Endothelial cell of umbilical vein (primary cell): ENCODE data around the gene RAD51B. TPM values are rescaled to one million over a fixed set of nuclear protein-coding genes. Genes with fewer than 3 reads are reported as not detected.

Experiments
- BruUV-seq: library from RNA; stranded (reverse); fragments of 400-500 nt; replicated peaks from 2 replicates; lab custom pipeline; 2021; lab: Mats Ljungman, UMichigan
- CTCF ChIA-PET: fragments of 300-600, 350-600 bp; sonication (Branson Sonifier 250); formaldehyde crosslinking; loops from one replicate; lab custom pipeline; 2021; ENCODE audit warnings: antibody characterized with exemption, inconsistent platforms; lab: Charles Lee
- POLR2A ChIA-PET: fragments of 300-600, 350-600 bp; sonication (Branson Sonifier 250); formaldehyde crosslinking; loops from one replicate; lab custom pipeline; 2021; ENCODE audit warnings: antibody characterized with exemption, inconsistent platforms; lab: Charles Lee
- DNase-seq: peaks from one replicate; pipeline ENCODE4 v3.0.0-alpha.2; 2011; ENCODE audit warnings: low read depth, low spot score
- FAIRE-seq: peaks from 2 replicates; lab custom pipeline; 2011; peaks lifted over from hg19 to GRCh38; lab: Jason Lieb, UNC
- H2AFZ ChIP-seq: 2 replicates; pipeline ENCODE4 v1.6.0; 2012; ENCODE audit warnings: low read depth, low read length, control low read depth, inconsistent platforms
- H3K27ac ChIP-seq: 2 replicates; pipeline ENCODE4 v1.5.1; 2011; ENCODE audit warnings: low read depth, mild to moderate bottlenecking, control low read depth, low read length, moderate library complexity; ENCODE audit not compliant: insufficient read depth
- H3K27me3 ChIP-seq, 2 experiments: 2 replicates each; pipeline versions ENCODE4 v1.6.0 to v1.6.1; 2011; ENCODE audit warnings: low read length in 2 of 2, mixed read lengths in 1 of 2; ENCODE audit not compliant: control insufficient read depth in 2 of 2, insufficient read depth in 2 of 2
- H3K36me3 ChIP-seq, 2 experiments: 2 replicates in 1 of 2; 3 replicates in 1 of 2; pipeline ENCODE4 v1.5.1; 2011; ENCODE audit warnings: low read length in 2 of 2, mild to moderate bottlenecking in 1 of 2, moderate library complexity in 1 of 2; ENCODE audit not compliant: control insufficient read depth in 2 of 2, insufficient read depth in 2 of 2; ENCODE audit errors: extremely low read depth in 1 of 2
- H3K4me1 ChIP-seq: 3 replicates; pipeline ENCODE4 v1.5.1; 2011; ENCODE audit warnings: mild to moderate bottlenecking, low read length; ENCODE audit not compliant: control insufficient read depth, insufficient read depth; ENCODE audit errors: extremely low read depth
- H3K4me2 ChIP-seq: 2 replicates; pipeline ENCODE4 v1.6.1; 2011; ENCODE audit warnings: low read length, control low read depth, mixed read lengths; ENCODE audit not compliant: insufficient read depth
- H3K4me3 ChIP-seq, 3 experiments: fragments of 200-600 bp in 1 of 3; sonication (generic), shearing (Covaris generic) in 1 of 3; replicated peaks in 1 of 3; 2 replicates each; pipeline ENCODE4 v1.5.1; 2011 to 2016; ENCODE audit warnings: control low read depth in 3 of 3, low read length in 3 of 3, mild to moderate bottlenecking in 2 of 3, inconsistent platforms in 1 of 3, low read depth in 1 of 3, moderate library complexity in 1 of 3; ENCODE audit not compliant: insufficient read depth in 1 of 3
- H3K79me2 ChIP-seq: 2 replicates; pipeline ENCODE4 v1.6.0; 2012; ENCODE audit warnings: low read length, inconsistent platforms; ENCODE audit not compliant: control insufficient read depth, insufficient read depth
- H3K9ac ChIP-seq: replicated peaks from 2 replicates; pipeline ENCODE3; 2011; ENCODE audit warnings: low read length, control low read depth; ENCODE audit not compliant: insufficient read depth; ENCODE audit errors: extremely low read depth
- H3K9me1 ChIP-seq: replicated peaks from 3 replicates; pipeline ENCODE4 v1.6.0; 2011; ENCODE audit warnings: mild to moderate bottlenecking, low read length; ENCODE audit not compliant: control insufficient read depth, insufficient read depth; ENCODE audit errors: extremely low read depth
- H3K9me3 ChIP-seq: replicated peaks from 2 replicates; pipeline ENCODE4 v1.5.1; 2012; ENCODE audit warnings: low read length, inconsistent platforms; ENCODE audit not compliant: control insufficient read depth, insufficient read depth
- H4K20me1 ChIP-seq: replicated peaks from 2 replicates; pipeline ENCODE3; 2011; ENCODE audit warnings: mild to moderate bottlenecking, low read length; ENCODE audit not compliant: control insufficient read depth, insufficient read depth; ENCODE audit errors: extremely low read depth
- CTCF ChIP-seq, 2 donors: IDR thresholded peaks; 1 replicate in 1 of 2; 2 replicates in 1 of 2; pipeline ENCODE4 v1.5.1; 2011; ENCODE audit warnings: low read length in 2 of 2, mild to moderate bottlenecking in 2 of 2, moderate library complexity in 2 of 2, control low read depth in 1 of 2, inconsistent platforms in 1 of 2, low read depth in 1 of 2; ENCODE audit not compliant: insufficient read depth in 1 of 2; ENCODE audit errors: extremely low read depth in 1 of 2
- EZH2 ChIP-seq: IDR thresholded peaks from 2 replicates; pipeline ENCODE4 v1.6.1; 2012; ENCODE audit warnings: borderline replicate concordance, low read depth, mild to moderate bottlenecking, moderate library complexity, low read length, inconsistent platforms; ENCODE audit not compliant: severe bottlenecking
- FOS ChIP-seq: IDR thresholded peaks from 2 replicates; pipeline ENCODE4 v1.6.1; 2011; ENCODE audit warnings: mild to moderate bottlenecking, low read length, moderate library complexity, borderline replicate concordance; ENCODE audit not compliant: insufficient read depth
- GATA2 ChIP-seq: IDR thresholded peaks from 2 replicates; pipeline ENCODE4 v1.7.0; 2011; ENCODE audit warnings: low read depth, mild to moderate bottlenecking, moderate library complexity, mixed read lengths, low read length; ENCODE audit not compliant: insufficient read length, insufficient read depth
- JUN ChIP-seq: IDR thresholded peaks from 2 replicates; pipeline ENCODE4 v1.6.1; 2011; ENCODE audit warnings: borderline replicate concordance, low read depth; ENCODE audit not compliant: insufficient read length, insufficient read depth
- MAX ChIP-seq: IDR thresholded peaks from 2 replicates; pipeline ENCODE4 v1.6.1; 2011; ENCODE audit not compliant: insufficient read depth, insufficient read length
- MYC ChIP-seq: IDR thresholded peaks from one replicate; pipeline ENCODE4 v1.6.1; 2011; ENCODE audit warnings: mild to moderate bottlenecking, low read depth, low read length
- POLR2A ChIP-seq: IDR thresholded peaks from 2 replicates; pipeline ENCODE4 v1.6.1; 2012; ENCODE audit warnings: low read depth, mild to moderate bottlenecking, control low read depth, low read length
- POLR2AphosphoS5 ChIP-seq: IDR thresholded peaks from 2 replicates; pipeline ENCODE4 v1.6.1; 2012; ENCODE audit warnings: low read depth, mild to moderate bottlenecking, control low read depth, low read length, moderate library complexity; ENCODE audit not compliant: insufficient read depth
- dilution Hi-C: fragments of 300-500 bp; cut with MboI; formaldehyde crosslinking; loops from one replicate; pipeline ENCODE4 v1.15.0; 2019; ENCODE audit warnings: low sequenced_read_pairs; ENCODE audit not compliant: extremely low pct_ligation_motif_present
- intact Hi-C: fragments of 100-400 bp; cut with micrococcal nuclease; formaldehyde crosslinking; loops from one replicate; pipeline ENCODE4 v1.10.0; 2022
- polyA plus RNA-seq, 4 experiments: library from polyadenylated mRNA; depleted of rRNA in 3 of 4; stranded (reverse) in 3 of 4; unstranded in 1 of 4; fragments of >200 nt; gene quantifications; 2 replicates each; pipeline versions ENCODE4 v1.2.1 to v1.2.3, GENCODE V29; 2011 to 2012; ENCODE audit warnings: missing spikeins in 1 of 4
- total RNA-seq: library from RNA; stranded (reverse); gene quantifications from 2 replicates; pipeline ENCODE4 v1.2.3, GENCODE V29; 2021

Gene RAD51B
- total and polyA plus RNA-seq, 2 donors (not counting 3 experiments of a cell fraction or from before 2014, with no cell fraction given): 3.9 to 19.0 TPM

- Histone ChIP-seq H3K4me2 (no peak overlapping the region), H3K9me1 (no peaks in the 10 kb centered on the region), H3K4me1 (peaks cover 4% of the 10 kb centered on the region), H3K27me3 (no peaks in the 10 kb centered on the region), H3K27ac (no peak overlapping the region), H3K9ac (no peak overlapping the region), H4K20me1 (no peaks in the 10 kb centered on the region), H3K9me3 (no peaks in the 10 kb centered on the region), H3K4me3 (no peak overlapping the region), H2AFZ (no peak overlapping the region), H3K79me2 (no peaks in the 10 kb centered on the region), H3K36me3 (no peaks in the 10 kb centered on the region)
- FAIRE-seq (no peak), DNase-seq (no peak)
- POLR2A ChIA-PET: no interaction called here
- no TSS peak for BruUV-seq
- CTCF ChIA-PET: no interaction called here
- intact Hi-C loops (no loop called here), dilution Hi-C loops (no loop called here)
- TF ChIP-seq GATA2: no peak
- no peak for TF ChIP-seq JUN
- no peak for TF ChIP-seq MAX
- no peak for TF ChIP-seq FOS
- no peak for TF ChIP-seq EZH2
- no peak for TF ChIP-seq POLR2AphosphoS5
- no peak for TF ChIP-seq CTCF (IDR thresholded peaks at IDR 0.05; ENCODE audit: extremely low read depth in 1 of 2, insufficient read depth in 1 of 2, low read depth in 1 of 2, low read length in 2 of 2)
- TF ChIP-seq MYC: no peak
- TF ChIP-seq POLR2A: no peak
Measured at GRCh38 chr14:68424443-68425172, 605.0 kb downstream of the RAD51B start.
